Measurements from ENCODE around the gene RNASEH1.
A peak's percentile ranks its signal among the peaks of the same experiment; 100 is the strongest.

RNASEH1 gene

DNA sequence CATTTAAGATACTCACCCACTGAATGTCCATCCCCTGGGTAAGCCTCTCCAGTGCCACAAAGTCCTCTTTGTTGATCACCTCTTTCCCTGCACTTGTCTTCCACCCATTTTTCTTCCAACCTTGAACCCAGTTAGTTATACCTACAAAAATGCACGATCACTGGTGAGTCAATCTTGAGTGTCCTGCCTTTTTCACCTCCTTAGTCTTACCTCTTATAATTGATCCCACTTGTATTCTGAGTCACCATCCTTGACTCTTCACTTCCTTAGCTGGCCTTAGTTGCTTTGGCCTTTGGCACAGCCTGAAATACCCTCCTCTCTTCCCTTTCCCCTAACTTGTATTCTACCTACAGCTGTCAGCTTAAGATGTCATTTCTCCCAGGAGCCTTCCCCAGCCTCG is 10.2 kb downstream of the RNASEH1 start:
- no peak for DNase-seq (ENCODE audit: low read depth)

DNA sequence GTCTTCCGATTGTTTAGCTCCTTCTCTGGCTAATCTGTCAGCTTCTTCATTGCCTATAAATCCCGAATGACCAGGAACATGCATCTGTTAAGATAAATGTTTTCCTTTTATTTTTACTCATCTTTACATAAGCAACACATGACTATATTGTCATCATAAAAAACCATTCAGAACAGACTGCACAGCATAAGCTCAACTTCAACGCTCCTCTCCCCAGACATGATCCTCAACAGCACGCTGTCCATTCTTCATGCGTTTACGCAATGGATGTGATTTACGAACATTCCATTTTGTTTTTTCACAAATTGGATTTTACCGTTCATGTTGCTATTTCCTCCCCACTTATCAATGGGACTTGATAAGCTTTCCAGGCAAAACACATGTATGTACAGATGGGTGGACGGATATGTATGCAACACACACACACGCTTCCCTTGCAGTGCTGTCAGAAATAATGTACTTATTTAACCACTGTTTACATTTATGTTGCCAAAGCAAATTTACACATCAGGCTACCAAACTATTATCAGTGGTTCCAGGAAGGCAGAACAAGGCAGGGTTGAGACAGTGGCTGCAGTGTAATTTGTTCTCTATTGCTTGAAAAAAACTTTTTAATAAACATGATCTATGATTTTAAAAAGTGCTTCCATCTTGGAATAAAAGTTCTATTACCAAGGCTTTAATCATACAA is 12.2 kb downstream of the RNASEH1 start:
- no peak for DNase-seq (ENCODE audit: low read depth)

DNA sequence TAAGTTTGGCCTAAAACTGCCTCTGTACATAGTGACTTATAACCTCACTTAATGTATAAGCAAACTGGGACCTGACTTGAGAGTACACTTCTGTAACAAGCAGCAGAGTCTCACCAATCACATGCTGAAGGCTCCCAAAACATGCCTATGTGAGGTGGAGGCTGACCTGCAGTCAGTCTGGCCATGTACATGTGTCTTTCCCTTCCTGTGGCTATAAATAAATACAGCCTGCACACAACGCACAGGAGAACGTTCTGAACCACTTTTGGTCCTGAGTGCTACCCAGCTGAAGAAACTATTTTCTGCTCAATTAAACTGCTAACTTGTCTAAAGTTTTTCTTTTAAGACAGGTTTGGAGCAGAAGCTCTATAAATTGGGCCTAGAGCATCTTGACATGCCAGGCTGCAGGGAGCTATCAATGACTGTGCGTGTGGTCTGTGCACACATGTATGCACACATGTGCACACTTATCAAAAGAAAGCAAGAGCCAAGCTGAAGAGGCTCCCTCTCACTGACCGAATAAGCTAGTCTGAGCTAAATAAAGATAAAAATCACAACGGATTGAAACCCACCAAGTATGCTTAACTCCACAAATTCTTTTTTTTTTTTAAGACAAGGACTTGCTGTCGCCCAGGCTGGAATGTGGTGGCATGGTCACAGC is 15.0 kb downstream of the RNASEH1 start:
- no peak for DNase-seq (ENCODE audit: low read depth)

DNA sequence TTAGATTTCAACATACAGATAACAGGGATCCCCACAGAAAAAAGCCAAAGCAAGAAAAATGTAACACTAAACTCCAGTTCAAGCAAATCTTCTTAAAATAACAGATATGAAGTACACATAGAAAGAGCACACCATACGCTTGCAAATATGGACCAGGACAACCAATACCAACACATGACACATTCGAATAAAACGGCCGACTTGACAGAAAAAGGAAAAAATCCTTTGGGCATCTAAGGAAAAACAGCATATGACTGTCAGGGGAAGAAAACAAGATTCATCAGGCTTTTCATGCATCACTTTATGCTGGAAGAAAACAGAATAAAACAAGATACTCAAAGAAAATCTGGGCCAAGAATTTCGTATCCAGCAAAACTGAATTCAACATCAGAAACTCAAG is 16.0 kb downstream of the RNASEH1 start:
- no peak for DNase-seq (ENCODE audit: low read depth)

DNA sequence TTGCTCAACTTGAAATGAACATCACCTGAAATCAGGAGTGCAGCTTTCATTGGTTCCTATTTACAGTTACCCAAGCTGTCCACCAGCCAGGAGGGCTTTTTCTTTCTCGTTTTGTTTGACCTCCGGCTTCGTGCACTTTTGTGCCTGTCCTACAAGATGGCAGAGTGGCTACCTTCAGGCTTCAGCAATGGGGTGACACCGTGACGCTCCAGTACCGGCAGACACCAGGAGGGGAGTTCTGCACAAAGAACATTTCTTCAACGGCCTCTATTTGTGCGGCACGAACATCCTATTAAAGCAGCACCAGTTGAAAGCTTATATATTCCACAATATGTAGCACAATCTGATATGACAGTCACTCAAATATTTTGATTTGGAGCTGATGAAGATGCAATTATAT is 18.3 kb downstream of the RNASEH1 start:
- DNase-seq (ENCODE audit: low read depth): no peak

DNA sequence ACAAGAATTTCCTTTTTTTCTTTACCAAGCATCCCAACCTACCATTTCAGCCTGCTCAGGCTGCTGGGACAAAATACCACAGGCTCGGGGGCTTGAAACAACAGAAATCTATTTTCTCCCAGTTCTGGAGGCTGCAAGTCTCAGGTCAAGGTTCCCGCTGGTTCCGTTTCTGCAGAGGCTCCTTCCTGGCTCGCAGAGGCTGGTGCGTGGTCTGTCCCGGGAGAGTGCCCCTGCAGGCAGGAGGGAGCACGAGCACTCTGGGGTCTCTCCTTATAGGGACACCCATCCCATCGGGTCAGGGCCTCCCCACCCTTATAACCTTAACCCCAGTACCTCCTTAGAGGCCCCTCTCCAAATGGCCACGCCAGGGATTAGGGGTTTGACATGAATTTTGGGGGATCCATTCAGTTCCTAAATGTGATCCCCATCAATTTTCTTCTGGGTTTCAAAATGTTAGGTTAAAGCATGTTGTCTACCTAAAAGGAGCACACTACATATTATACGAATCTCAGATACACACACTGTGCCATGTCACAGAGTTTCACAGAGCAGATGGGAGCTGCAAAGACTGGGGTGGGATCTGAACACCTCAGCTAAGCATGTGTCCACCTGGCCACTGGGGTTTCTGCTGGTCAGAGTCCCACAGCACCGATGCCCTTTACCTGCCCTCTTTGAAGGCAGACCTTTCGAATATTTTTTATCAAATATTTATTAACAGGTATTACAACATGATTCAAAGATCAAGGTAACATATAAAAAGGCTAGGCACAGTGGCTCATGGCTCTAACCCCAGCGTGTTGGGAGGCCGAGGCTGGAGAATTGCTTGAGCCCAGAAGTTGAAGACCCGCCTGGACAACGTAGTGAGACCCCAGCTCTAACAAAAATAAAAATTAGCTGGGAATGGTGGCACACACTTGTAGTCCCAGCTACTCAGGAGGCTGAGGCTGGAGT is 21.2 kb downstream of the RNASEH1 start:
- DNase-seq (ENCODE audit: low read depth): no peak

DNA sequence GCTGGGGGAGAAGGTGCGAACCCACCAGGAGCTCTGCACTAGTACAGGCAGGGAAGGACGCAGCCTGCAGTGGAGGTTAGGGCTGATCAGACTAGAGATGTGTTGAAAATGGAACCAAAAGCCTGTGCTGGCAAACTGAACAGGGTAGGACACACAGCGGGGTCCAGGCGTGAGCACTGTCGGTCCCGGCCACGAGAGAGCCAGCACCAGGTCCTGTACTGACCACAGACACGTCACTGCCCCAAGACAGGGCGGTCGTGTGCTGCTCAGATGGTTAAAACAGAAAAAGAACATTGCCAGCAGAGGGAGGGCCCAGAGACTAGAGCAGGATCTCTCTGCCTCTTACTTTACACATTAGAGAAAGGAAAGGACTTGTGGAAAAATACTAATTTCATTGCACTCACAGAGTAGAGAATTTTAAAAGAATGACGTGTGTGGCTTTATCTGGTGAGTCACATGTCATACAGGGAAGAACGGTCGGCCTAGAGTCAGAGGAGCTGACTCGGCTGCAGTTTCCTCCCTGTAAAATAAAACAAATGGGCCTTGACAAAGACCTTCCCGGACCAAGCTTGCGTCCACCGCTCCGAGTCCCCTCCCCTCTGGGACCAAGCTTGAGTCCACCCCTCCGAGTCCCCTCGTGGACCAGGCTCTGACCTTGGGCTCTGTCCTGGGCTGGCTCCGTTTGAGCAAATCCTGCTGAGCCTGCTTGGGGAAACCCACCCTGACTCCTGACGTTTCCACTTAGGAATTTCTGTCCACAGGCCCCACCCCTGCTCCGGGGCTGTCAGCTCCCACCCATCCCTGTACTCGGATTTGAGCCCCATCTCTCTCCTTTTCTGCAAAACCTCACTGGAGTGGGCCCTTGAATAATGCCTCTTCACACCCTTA is 22.1 kb downstream of the RNASEH1 start:
- DNase-seq (ENCODE audit: low read depth): no peak

DNA sequence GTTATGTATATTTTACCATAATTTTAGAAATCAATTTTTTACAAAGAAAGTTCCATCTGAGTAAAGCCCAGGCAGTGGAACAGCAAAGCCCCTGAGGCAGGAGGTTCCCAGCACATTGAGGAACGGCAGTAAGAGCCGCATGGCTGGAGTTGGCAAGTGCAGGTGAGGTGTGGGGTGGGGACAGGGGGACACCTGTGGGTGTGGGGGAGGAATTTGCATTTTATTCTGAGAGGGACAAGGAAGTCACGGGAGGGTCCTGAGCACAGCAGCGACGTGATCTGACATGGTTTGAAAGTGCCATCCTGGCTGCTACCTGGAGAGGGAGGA is 22.7 kb downstream of the RNASEH1 start:
- DNase-seq (ENCODE audit: low read depth): no peak

DNA sequence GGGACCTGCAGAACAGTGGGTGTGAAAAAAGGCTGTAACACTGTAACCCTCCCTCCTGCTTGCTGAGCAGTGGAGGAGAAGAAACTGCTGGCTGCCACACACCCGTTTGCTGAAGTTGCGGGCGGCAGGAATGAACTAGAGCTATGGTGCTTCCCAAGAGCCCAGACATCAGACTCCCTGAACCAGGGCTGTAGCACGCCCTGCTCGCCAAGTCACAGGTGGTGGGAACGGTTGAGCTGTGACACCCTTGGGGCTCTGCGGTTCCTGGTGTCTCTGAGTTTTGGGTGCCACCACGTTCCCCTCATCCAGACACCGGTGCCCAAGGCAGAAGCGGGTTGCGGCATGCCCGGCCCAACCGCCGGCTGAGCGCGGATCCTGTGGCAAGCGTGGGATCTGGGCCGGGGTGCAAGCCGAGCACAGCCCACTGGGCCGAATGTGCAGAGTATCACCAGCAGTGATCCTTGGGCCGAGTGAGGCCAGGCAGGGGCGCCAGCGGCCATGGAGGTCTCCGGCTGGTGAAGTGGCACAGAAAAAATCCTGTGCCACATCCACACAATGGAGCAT is 23.8 kb downstream of the RNASEH1 start:
- no peak for DNase-seq (ENCODE audit: low read depth)

DNA sequence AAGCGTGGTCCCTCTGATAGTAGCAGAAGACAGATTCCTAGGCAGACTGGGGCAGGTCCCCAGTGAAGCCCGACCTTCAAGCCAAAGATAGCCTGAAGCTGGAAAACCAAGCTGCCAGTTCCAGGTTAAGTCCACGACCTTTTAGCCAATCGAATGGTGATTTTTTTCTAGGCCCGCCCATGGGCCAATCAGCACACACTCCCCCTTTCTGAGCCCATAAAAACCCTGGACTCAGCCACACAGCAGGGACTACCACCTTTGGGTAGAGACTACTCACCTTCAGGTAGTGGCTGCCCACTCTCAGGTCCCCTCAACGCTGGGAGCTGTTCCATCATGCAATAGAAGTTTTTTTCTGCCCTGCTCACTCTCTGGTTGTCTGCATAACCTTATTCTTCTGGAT is 24.3 kb downstream of the RNASEH1 start:
- no peak for DNase-seq (ENCODE audit: low read depth)

DNA sequence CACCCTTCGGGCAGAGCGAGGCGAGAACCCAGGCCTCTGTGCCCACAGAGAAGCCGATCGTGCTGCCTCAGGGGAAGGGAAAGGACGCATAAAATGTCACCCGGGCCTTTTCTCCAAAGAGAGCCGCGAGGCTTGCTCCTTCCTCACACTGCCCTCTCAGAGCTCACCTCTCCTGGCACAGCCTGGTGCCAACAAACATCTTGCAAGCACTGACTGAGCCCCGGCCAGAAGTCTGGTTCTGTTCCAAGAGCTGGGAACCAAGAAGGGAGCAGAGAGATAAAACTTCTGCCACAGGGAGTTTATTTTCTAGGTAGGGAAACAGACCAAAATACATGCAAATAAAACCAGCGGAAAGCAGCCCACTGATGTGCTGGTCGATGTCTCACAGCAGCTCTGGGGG is 25.2 kb downstream of the RNASEH1 start:
- no peak for DNase-seq (ENCODE audit: low read depth)

DNA sequence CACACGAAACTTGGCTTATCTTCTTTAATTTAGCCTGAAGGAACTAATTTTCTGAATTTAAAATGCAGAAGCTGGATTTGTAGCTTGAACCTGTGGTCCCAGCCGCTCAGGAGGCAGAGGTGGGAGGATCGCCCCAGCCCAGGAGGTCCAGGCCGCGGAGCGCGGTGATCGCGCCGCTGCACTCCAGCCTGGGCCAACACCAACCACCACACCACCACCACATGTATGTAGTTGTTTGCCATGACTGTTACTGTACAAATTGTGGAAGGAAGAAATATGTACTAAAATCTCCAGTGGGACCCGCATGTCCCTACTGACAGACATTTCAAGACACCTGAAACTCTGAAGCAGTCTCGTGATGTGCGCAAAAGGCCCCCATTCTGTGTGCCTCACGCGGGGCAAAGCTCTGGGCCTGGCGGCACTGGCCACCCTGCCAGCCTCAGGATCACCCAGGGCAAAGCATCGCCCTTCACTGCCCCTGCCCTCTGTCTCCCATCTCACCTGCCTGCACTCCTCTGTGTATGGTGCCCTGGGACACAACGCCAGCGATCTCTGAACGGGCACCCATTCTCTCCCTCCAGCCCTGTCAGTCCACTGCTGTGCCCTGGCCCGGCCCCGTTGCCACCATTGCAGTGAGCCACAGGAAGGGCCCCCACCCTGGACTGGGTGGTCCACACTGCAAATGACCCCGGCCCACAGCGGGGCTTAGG is 28.7 kb downstream of the RNASEH1 start:
- DNase-seq (ENCODE audit: low read depth): no peak

DNA sequence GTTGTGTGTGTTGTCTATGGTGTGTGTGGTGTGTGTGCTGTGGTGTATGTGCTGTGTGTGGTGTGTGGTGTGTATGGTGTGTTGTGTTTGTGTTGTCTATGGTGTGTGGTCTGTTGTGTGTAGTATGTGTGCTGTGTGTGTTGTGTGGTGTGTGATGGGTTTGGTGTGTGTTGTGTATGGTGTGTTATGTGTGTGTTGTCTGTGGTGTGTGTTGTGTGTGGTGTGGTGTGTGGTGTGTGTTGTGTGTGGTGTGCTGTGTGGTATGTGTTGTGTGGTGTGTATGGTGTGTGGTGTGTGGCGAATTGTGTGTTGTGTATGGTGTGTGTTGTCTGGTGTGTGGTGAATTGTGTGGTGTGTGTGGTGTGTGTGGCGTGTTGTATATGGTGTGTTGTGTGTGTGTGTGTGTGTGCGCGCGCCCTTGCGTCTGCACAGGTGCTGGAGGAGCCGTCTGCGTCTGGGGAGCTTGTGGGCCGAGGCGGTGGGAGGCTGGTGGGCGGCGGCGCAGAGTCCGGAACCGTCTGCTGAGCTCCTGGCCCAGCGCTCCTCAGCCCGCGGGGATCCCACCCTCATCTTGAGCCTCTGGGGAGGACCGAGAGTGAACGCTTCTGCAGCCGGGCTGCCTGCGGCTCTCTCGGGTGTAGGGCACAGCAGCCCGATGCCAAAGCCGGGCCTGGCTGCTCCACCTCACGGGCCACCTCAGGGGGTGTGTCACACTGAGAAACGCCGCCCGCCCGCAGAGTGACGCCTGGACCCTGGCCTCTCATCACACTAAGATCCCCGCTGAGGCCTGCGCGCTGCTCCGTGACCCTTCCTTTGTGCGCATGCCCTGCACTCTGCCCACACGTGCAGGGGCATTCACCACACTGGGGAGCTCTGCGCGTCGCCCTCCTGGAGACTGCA is 30.0 kb downstream of the RNASEH1 start:
- DNase-seq (ENCODE audit: low read depth): no peak

DNA sequence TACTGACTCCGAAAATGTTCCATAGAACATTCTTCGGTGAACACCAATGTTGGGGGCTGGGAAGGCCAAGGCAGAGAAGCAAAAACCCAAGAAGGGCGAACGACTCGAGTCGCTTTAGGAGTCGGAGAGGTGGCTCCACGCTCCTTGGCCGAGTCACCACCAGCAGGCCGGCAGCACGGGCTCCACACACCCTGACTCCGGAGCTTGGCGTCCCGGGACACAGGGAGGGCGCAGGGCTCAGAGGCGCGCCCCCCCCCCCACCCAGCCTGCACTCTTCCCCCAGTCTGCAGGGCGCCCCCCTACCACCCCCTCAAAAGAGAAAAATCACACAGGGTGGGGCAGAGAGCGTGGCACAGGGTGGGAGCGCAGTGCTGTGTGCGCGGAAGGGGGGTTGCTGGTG is 31.3 kb downstream of the RNASEH1 start:
- DNase-seq (ENCODE audit: low read depth): no peak

DNA sequence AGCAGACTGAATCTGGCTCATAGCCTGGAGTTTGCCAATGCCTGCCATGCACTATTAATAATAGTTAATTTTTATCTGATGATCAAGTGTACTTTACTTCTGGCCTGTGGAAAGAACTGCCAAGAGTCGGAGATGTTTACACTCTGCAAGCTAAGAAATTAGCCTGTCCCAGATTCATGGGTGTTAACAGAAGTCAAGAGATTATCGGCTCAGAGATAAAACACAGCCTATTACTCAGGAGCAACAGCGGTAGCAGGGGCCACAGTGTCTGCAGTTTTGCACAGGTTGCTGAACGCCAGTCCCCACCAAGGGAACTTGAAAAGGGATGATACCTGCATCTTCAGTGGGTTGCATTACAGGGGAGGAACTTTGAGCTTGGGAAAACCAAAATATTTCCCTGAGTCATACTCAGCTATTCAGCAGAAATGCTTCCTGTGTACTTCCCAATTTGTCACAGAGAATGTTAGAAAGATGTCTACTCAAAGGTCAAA is 34.5 kb downstream of the RNASEH1 start:
- no peak for DNase-seq (ENCODE audit: low read depth)

DNA sequence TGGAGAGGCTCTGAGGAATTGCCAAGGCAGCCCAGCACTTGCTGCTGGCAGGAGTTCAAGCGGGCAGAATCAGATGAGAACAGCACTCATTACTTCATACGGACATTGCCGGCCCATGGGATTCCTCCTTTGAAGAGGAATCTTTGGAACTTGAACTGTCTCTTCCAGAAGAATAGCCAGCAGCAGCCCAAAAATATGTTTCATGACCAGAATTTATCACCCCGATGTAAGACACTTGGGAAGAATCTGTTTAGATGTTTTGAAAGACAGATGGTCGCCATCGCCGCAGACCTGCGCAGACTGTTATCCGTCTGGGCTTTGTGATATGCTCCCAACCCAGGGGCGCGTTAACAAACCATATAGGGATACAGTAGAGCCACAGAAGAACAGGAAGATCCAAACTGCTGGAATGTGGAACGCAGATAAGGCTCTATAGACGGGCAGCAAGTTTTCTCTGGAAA is 35.1 kb downstream of the RNASEH1 start:
- DNase-seq (ENCODE audit: low read depth): no peak

DNA sequence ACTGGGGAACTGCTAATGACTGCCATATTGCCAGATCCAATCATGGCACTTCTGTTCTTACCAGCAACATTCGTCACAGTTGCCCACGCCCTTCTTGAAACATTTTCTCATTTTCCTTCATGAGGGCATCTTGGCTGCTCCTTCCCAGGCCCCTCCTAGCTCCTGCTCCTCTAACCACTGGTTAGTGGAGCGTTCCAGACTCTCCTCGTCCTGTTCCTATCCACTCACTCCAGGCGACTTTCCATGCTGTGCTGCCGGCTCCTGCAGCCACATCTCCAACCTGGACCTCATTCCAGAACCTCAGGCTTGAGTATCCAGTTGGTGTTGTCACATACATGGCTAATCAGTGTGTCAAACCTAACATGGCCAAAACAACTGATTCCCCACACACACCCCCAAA is 37.5 kb downstream of the RNASEH1 start:
- DNase-seq (ENCODE audit: low read depth): no peak

DNA sequence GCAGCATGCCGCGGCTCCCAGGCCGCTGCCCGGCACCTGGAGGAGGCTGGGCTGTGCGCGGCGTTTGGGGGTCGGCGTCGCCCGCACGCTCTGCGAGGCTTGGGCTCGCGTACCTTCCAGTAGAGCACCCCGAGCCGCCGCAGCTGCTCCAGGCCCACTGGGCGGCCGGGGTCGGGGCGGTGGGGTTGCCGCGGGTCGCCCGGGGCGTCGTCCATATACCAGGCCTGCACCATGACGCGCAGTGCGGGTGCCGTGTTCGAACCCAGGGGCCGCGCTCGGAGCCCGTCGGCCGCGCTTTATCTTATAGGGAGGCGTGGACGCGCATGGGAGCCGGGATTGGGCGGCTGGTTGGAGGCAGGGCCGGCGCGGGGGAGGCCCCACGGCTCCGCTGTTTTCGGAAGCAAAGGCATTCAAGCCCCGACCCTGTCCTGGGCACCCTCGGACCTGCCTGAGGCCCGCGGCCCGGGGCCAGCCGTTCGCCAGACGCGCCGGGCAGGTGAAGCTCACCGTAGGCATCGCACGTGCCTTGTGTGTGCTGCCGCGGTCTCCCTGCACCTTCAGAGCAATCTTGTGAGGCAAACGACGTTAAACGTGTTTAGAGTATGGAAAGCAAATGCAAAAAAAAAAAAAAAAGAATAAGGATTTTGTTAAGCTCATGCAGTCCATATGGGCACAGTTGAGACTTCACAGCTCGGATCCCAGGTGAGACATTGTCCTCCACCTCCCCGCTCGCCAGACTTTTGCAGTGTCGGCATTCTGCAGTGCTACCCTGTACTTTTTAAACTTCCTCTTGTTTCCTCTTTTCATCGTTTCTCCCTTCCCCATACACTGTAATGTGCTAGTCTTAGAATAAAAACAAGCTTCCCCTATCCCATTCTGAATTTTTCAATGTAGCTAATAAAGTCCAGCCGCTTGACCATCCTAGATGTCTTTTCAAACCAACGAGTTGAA is 38.6 kb downstream of the RNASEH1 start, which contains the start of gene ADI1:
ADI1 (minus strand) TSS at position 277 of the 951 bp plus-strand sequence; CDS start at position 233, 44 bp downstream.
- DNase-seq (ENCODE audit: low read depth): peak; percentile 70
